Measurements from ENCODE around the gene DUSP1. TPM values are rescaled to one million over a fixed set of nuclear protein-coding genes. Genes with fewer than 3 reads are reported as not detected.

DUSP1 gene
- total and polyA plus RNA-seq, 2 of the 13 experiments (the other 11 are each of a cell fraction or from before 2014, with no cell fraction given), result 27.1 to 55.5 TPM

DNA sequence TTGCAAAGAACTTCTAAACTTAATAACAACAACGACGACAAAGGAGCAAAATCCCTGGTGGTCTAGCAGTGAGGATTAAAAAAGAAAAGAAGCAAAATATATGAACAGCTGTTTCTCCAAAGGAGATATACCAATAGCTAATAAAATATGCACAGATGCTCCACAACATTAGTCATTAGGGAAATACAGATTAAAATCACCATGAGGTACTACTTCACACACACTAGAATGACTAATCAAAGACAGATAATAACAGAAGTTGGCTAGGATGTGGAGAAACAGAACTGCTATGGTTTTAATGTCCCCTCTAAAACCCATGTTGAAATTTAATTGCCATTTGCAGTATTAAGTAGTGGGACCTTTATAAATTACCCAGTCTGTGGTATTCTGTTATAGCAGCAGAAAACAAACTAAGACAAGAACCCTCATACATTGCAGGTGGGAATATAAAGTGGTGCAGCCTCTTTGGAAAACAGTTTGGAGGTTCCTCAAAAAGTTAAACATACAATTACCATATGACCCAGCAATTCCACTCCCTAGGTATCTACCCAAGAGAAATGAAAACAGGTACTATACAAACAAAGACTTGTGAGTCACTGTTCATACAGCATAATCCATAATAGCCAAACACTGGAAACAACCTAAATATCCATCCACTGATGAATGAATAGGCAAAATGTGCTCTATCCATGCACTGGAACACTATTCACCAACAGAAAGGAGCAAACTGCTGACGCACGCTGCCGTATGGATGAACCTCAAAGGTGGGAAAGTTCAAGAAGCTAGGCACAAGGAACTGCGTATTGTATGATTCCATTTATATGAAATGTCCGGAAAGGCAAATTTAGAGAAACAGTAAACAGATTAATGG is 11.4 kb upstream of the DUSP1 start (continued):
- TF ChIP-seq, protein P1, sequence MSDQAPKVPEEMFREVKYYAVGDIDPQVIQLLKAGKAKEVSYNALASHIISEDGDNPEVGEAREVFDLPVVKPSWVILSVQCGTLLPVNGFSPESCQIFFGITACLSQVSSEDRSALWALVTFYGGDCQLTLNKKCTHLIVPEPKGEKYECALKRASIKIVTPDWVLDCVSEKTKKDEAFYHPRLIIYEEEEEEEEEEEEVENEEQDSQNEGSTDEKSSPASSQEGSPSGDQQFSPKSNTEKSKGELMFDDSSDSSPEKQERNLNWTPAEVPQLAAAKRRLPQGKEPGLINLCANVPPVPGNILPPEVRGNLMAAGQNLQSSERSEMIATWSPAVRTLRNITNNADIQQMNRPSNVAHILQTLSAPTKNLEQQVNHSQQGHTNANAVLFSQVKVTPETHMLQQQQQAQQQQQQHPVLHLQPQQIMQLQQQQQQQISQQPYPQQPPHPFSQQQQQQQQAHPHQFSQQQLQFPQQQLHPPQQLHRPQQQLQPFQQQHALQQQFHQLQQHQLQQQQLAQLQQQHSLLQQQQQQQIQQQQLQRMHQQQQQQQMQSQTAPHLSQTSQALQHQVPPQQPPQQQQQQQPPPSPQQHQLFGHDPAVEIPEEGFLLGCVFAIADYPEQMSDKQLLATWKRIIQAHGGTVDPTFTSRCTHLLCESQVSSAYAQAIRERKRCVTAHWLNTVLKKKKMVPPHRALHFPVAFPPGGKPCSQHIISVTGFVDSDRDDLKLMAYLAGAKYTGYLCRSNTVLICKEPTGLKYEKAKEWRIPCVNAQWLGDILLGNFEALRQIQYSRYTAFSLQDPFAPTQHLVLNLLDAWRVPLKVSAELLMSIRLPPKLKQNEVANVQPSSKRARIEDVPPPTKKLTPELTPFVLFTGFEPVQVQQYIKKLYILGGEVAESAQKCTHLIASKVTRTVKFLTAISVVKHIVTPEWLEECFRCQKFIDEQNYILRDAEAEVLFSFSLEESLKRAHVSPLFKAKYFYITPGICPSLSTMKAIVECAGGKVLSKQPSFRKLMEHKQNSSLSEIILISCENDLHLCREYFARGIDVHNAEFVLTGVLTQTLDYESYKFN (CRISPR knock-in tag; conservative IDR thresholded peaks at IDR 0.05), result peak; percentile 80
- TF ChIP-seq ZNF724P (CRISPR knock-in tag; IDR thresholded peaks at IDR 0.05; ENCODE audit: borderline replicate concordance) (no peak), ETV5 (CRISPR knock-in tag; IDR thresholded peaks at IDR 0.05; ENCODE audit: borderline replicate concordance) (peak; percentile 30; the same call in 1 of the 2 replicates), SOX6 (IDR thresholded peaks at IDR 0.05) (no peak), SOX6 (CRISPR knock-in tag; IDR thresholded peaks at IDR 0.05) (peak; percentile 60), NCOA1 (CRISPR knock-in tag; IDR thresholded peaks at IDR 0.05) (no peak)
- TF ChIP-seq, protein P2, sequence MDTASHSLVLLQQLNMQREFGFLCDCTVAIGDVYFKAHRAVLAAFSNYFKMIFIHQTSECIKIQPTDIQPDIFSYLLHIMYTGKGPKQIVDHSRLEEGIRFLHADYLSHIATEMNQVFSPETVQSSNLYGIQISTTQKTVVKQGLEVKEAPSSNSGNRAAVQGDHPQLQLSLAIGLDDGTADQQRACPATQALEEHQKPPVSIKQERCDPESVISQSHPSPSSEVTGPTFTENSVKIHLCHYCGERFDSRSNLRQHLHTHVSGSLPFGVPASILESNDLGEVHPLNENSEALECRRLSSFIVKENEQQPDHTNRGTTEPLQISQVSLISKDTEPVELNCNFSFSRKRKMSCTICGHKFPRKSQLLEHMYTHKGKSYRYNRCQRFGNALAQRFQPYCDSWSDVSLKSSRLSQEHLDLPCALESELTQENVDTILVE (CRISPR knock-in tag; IDR thresholded peaks at IDR 0.05), result peak; percentile 65; the same call in 1 of the 2 replicates
